Stimulated activated CD8-positive, alpha-beta memory T cell treated with anti-CD3 and anti-CD28 coated beads, Interleukin-4, amount 100 ng/mL, for 1 hour (primary cell): ENCODE results near the gene DPEP1.
"Not testable (repeated sequence)": the region's sequence is repeated elsewhere in the genome, so short reads cannot be mapped to it uniquely, and the experiment has no call there.

Experiments
- DNase-seq, 2 donors: peaks; one replicate each; pipeline ENCODE4 v3.0.0-alpha.2; 2020; ENCODE audit warnings: low read depth in 2 of 2, low spot score in 1 of 2

DPEP1 gene

DNA sequence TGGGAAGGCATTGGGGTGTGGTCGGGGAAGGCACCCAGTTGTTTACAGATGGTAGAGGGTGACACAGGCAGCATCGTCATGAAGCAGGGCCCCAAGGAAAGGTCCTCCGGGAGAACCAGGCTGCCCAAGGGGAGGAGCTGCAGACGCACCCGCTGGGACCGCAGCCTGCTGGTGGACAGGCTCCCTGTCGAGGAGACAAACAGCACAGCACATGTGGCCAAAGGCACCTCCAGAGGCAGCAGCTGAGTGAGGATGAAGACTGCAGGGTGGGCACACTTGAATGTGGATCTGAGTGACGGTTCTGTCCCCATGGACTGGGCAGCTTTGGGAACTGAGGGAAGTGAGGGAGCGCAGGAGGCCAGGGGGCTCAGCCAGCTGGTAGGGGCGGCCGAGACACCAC, 31.7 kb downstream of the DPEP1 start:
- DNase-seq, result no peak

DNA sequence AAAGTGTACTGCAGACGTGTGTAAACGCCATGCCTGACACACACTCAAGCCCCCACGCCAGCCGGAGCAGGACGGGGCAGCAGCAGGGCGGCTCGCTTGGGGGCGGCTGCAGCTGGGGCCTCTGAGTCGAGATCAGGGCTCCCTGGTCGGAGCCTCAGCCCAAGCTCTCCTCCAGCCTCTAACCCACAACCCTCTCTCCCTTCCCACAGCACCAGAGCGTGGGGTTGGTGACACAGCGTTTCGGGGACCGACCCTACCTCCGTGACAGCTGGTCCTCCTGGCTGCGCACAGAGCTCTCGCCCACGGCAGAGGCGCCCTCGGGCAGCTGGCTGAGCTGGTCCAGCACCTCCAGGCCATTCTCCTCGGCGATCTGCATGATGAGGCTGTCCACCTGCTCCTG, 32.8 kb downstream of the DPEP1 start:
- DNase-seq, result no peak

DNA sequence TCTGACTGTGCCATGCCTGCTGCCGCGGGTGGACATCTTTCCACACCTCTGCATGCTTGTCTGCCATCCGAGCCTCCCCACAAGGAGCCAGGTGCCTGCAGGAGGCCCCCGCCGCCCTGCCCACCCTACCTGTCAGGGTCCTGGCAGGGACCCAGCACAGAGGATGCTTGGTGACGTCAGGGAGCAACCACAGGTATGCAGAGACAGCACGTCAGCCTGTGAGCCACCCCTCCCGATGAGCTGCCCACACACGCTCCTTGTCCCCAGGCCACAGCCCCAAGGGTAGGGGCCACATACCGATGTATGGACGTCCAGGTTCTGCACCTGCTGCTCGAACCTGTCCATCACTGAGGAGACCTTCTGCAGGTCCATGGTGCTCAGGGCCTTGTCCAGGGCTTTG, 33.5 kb downstream of the DPEP1 start:
- no peak for DNase-seq

- DNase-seq, result no peak
Observed at GRCh38 chr16:89651584-89651983, 38.1 kb downstream of the DPEP1 start.

DNA sequence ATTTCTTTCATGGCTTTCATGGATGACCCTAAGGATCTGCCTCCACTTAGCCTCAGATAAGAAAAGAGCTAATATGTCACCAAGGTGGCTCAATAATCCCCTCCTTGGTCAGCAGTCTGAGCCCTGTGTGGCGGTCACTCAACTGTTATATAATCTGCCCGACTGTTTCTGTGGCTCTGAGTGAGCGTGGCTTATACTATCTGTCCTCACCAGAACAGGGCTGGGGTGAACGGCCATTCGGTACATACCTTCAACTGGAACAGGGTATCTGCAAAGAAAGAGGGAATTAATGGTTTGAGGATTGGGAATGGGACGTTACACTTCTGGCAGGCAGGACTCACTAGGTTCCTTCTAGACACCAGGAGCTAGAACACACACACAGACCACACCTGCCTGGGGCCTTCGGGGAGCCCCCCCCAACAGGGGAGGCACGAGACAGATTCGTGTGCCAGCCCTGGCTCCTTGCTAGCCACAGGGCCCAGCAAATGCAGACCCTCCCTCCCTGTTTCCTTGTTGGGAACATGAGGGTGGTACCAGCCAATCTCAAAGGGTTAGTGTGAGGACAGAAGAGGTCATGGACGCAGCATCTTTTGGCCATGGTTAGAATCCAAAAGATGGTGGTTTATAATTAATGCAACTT, 40.3 kb downstream of the DPEP1 start:
- no peak for DNase-seq

- no peak for DNase-seq
Observed at GRCh38 chr16:89655062-89655643, 41.7 kb downstream of the DPEP1 start.

GRCh38 chr16:89656435-89657121, 43.1 kb downstream of the DPEP1 start:
- no peak for DNase-seq

- DNase-seq, result peak; percentile 80 to 85
Observed at GRCh38 chr16:89657442-89658220, 44.2 kb downstream of the DPEP1 start, which contains the start of the genes CHMP1A and SPATA33. TSS of gene CHMP1A (minus strand) at chr16:89657708. CDS start at chr16:89657588, 120 bp downstream. TSS of gene SPATA33 (plus strand) at chr16:89657836. CDS start at chr16:89657912, 76 bp downstream.

- no peak for DNase-seq
Observed at GRCh38 chr16:89658221-89658879, 44.9 kb downstream of the DPEP1 start.

GRCh38 chr16:89660146-89660545, 46.7 kb downstream of the DPEP1 start:
- DNase-seq, result no peak

DNA sequence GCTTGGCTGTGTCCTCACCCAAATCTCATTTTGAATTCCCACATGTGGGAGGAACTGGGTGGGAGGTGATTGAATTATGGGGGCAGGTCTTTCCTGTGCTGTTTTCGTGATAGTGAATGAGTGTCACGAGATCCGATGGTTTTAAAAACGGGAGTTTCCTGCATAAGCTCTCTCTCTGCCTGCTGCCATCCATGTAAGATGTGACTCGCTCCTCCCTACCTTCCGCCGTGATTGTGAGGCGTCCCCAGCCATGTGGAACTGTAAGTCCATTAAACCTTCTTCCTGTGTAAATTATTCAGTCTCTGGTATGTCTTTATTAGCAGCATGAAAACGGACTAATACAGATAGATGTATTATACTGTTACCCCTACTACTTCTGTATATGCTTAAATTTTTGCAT, 47.8 kb downstream of the DPEP1 start:
- DNase-seq, result no peak

DNA sequence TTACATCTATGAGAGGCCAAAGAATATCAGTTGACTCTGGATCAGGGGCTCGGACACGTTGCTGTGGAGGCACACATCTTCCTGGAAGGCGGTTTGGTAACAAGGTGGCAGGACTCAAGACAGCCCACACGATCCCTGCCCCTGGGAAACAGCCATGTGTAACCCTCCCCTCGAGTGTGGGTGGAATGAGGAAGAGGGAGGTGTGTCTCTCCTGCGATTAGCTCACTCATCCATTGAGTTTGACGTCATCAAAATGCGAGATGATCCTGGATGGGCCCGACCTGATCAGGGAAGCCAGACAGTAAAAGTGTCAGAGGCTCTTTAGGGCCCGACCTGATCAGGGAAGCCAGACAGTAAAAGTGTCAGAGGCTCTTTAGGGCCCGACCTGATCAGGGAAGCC, 50.8 kb downstream of the DPEP1 start:
- not testable (repeated sequence) for DNase-seq

GRCh38 chr16:89667000-89667399, 53.6 kb downstream of the DPEP1 start:
- not testable (repeated sequence) for DNase-seq

- DNase-seq, result no peak
Observed at GRCh38 chr16:89667633-89668032, 54.2 kb downstream of the DPEP1 start.

GRCh38 chr16:89668790-89669158, 55.3 kb downstream of the DPEP1 start:
- DNase-seq, result no peak

DNA sequence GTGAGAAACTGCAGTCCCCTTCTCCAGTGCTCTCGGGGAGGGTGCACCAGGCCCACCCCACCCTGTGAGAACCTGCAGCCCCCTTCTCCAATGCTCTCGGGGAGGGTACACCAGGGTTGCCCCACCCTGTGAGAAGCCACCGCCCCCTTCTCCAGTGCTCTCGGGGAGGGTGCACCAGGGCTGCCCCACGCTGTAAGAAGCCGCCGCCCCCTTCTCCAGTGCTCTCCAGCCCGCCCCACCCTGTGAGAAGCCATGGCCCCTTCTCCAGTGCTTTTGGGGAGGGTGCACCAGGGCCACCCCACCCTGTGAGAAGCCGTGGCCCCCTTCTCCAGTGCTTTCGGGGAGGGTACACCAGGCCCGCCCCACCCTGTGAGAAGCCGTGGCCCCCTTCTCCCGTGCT, 56.3 kb downstream of the DPEP1 start:
- DNase-seq, result no peak

DNA sequence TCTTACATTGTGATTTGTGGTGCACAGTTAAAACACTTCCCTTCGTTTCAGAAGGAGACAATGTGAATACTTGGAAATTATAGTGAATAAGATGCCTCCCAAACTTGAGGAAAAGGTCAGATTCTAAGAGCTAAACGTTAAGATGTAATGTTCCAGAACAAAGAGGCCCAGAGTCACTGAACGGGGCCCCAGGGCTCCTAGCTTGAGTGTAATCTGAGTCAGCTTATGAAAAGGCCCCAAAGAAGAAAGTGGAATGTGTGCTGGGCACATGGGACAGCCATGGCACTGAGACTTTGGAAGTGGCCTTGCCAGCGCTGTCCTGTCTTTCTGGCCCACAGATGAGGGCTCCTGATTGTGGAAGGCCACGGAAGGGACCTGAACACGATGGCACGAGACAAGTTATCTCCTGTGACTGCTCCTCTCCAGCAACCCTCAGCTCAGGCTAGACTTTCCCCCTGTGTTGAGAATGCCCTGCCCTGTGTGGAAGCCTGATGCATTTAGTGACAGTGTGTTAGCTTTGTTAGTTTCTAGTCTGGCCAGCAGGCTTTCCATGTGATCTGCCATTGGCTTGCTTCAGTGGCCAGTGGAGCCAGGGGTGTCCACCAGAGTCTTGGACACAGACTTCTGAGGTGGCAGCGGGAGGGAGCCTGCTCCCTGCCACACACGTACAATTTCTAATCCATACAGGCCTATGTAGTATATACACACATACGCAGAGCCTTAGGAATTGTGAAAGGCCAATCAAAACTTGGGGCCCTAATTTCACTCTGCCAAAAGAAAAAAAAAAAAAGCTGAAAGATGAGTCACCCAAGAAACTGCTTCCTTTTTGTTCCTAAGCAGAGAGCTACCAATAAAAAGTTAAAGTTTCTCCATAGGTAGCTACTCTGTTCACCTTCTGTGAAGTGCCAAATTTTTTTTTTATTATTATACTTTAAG, 57.3 kb downstream of the DPEP1 start:
- no peak for DNase-seq

GRCh38 chr16:89671565-89671964, 58.1 kb downstream of the DPEP1 start:
- DNase-seq, result not testable (repeated sequence)

GRCh38 chr16:89672177-89672941, 58.9 kb downstream of the DPEP1 start:
- no peak for DNase-seq
